Activated T-helper 17 cell treated with anti-CD3 and anti-CD28 coated beads, Interleukin-2, amount 50 U/mL, for 72 hours (primary cell): Measurements from ENCODE around the gene ACTRT2. TPM values are rescaled to one million over a fixed set of nuclear protein-coding genes. Genes with fewer than 3 reads are reported as not detected.

Source experiments
- ATAC-seq: fragments of 150-1000 bp; cut with Tn5 transposase; replicated peaks from 2 replicates; pipeline ENCODE4 v1.10.0; 2021; ENCODE audit warnings: mild to moderate bottlenecking, moderate library complexity
- H3K27ac Mint-ChIP-seq: one replicate; pipeline ENCODE4 v1.8.0; 2022; ENCODE audit warnings: mixed read lengths
- H3K27me3 Mint-ChIP-seq: one replicate; pipeline ENCODE4 v1.8.0; 2022; ENCODE audit warnings: mixed read lengths
- H3K36me3 Mint-ChIP-seq: one replicate; pipeline ENCODE4 v1.8.0; 2022; ENCODE audit warnings: low read depth, mild to moderate bottlenecking, mixed read lengths
- H3K4me1 Mint-ChIP-seq: one replicate; pipeline ENCODE4 v1.8.0; 2022; ENCODE audit warnings: mixed read lengths
- H3K4me3 Mint-ChIP-seq: one replicate; pipeline ENCODE4 v1.8.0; 2022; ENCODE audit warnings: mild to moderate bottlenecking, mixed read lengths
- H3K9me3 Mint-ChIP-seq: one replicate; pipeline ENCODE4 v1.8.0; 2022; ENCODE audit warnings: mixed read lengths
- total RNA-seq, 2 donors: library from RNA; stranded (reverse); gene quantifications; one replicate each; pipeline ENCODE4 v1.2.3, GENCODE V29; 2022

Gene ACTRT2
- total RNA-seq, 2 donors from 2014 or later: not detected

- ATAC-seq: no peak
- H3K36me3 Mint-ChIP-seq: no peaks in the 10 kb centered on the region
- no peaks in the 10 kb centered on the region for H3K9me3 Mint-ChIP-seq
- H3K4me1 Mint-ChIP-seq: no peaks in the 10 kb centered on the region
- H3K27ac Mint-ChIP-seq: no peak overlapping the region
- H3K27me3 Mint-ChIP-seq: no peaks in the 10 kb centered on the region
- H3K4me3 Mint-ChIP-seq: no peak overlapping the region
Measured at GRCh38 chr1:3026581-3027391, 5.5 kb downstream of the ACTRT2 start.

GRCh38 chr1:3027611-3028371, 6.5 kb downstream of the ACTRT2 start:
- Mint-ChIP-seq H3K4me3 (no peak overlapping the region), H3K36me3 (no peaks in the 10 kb centered on the region), H3K9me3 (no peaks in the 10 kb centered on the region), H3K4me1 (no peaks in the 10 kb centered on the region), H3K27me3 (no peaks in the 10 kb centered on the region), H3K27ac (no peak overlapping the region)
- ATAC-seq: no peak

- Mint-ChIP-seq H3K27me3 (no peaks in the 10 kb centered on the region), H3K9me3 (no peaks in the 10 kb centered on the region), H3K36me3 (no peaks in the 10 kb centered on the region), H3K27ac (no peak overlapping the region), H3K4me3 (no peak overlapping the region), H3K4me1 (no peaks in the 10 kb centered on the region)
- no peak for ATAC-seq
Measured at GRCh38 chr1:3028531-3029282, 7.4 kb downstream of the ACTRT2 start.

GRCh38 chr1:3029481-3029961, 8.3 kb downstream of the ACTRT2 start:
- no peaks in the 10 kb centered on the region for H3K36me3 Mint-ChIP-seq
- no peak overlapping the region for H3K27ac Mint-ChIP-seq
- H3K4me1 Mint-ChIP-seq: no peaks in the 10 kb centered on the region
- no peaks in the 10 kb centered on the region for H3K9me3 Mint-ChIP-seq
- no peak overlapping the region for H3K4me3 Mint-ChIP-seq
- H3K27me3 Mint-ChIP-seq: no peaks in the 10 kb centered on the region
- no peak for ATAC-seq

- Mint-ChIP-seq H3K36me3 (no peaks in the 10 kb centered on the region), H3K27ac (no peak overlapping the region), H3K27me3 (no peaks in the 10 kb centered on the region), H3K4me3 (no peak overlapping the region), H3K4me1 (no peaks in the 10 kb centered on the region), H3K9me3 (no peaks in the 10 kb centered on the region)
- ATAC-seq: no peak
Measured at GRCh38 chr1:3029991-3030662, 8.9 kb downstream of the ACTRT2 start.

- no peak for ATAC-seq
- no peaks in the 10 kb centered on the region for H3K27me3 Mint-ChIP-seq
- H3K36me3 Mint-ChIP-seq: no peaks in the 10 kb centered on the region
- no peaks in the 10 kb centered on the region for H3K9me3 Mint-ChIP-seq
- H3K4me1 Mint-ChIP-seq: no peaks in the 10 kb centered on the region
- H3K4me3 Mint-ChIP-seq: no peak overlapping the region
- no peak overlapping the region for H3K27ac Mint-ChIP-seq
Measured at GRCh38 chr1:3030663-3031381, 9.6 kb downstream of the ACTRT2 start.

GRCh38 chr1:3031401-3032221, 10.3 kb downstream of the ACTRT2 start:
- H3K4me3 Mint-ChIP-seq: no peak overlapping the region
- H3K9me3 Mint-ChIP-seq: no peaks in the 10 kb centered on the region
- no peaks in the 10 kb centered on the region for H3K36me3 Mint-ChIP-seq
- no peak for ATAC-seq
- no peaks in the 10 kb centered on the region for H3K4me1 Mint-ChIP-seq
- no peaks in the 10 kb centered on the region for H3K27me3 Mint-ChIP-seq
- H3K27ac Mint-ChIP-seq: no peak overlapping the region

- no peak for ATAC-seq
- Mint-ChIP-seq H3K4me3 (no peak overlapping the region), H3K36me3 (no peaks in the 10 kb centered on the region), H3K4me1 (no peaks in the 10 kb centered on the region), H3K27ac (no peak overlapping the region), H3K9me3 (no peaks in the 10 kb centered on the region), H3K27me3 (no peaks in the 10 kb centered on the region)
Measured at GRCh38 chr1:3032371-3033039, 11.2 kb downstream of the ACTRT2 start.

GRCh38 chr1:3033040-3033789, 11.9 kb downstream of the ACTRT2 start:
- Mint-ChIP-seq H3K36me3 (no peaks in the 10 kb centered on the region), H3K4me3 (peak overlapping the region; percentile 19), H3K4me1 (no peaks in the 10 kb centered on the region), H3K9me3 (no peaks in the 10 kb centered on the region), H3K27ac (no peak overlapping the region), H3K27me3 (no peaks in the 10 kb centered on the region)
- no peak for ATAC-seq

- no peak overlapping the region for H3K27ac Mint-ChIP-seq
- no peaks in the 10 kb centered on the region for H3K9me3 Mint-ChIP-seq
- ATAC-seq: no peak
- no peaks in the 10 kb centered on the region for H3K36me3 Mint-ChIP-seq
- H3K4me1 Mint-ChIP-seq: no peaks in the 10 kb centered on the region
- H3K27me3 Mint-ChIP-seq: no peaks in the 10 kb centered on the region
- peak overlapping the region; percentile 19 for H3K4me3 Mint-ChIP-seq
Measured at GRCh38 chr1:3033790-3034090, 12.5 kb downstream of the ACTRT2 start.

- Mint-ChIP-seq H3K27ac (no peak overlapping the region), H3K4me1 (no peaks in the 10 kb centered on the region), H3K9me3 (no peaks in the 10 kb centered on the region), H3K27me3 (no peaks in the 10 kb centered on the region), H3K4me3 (no peak overlapping the region), H3K36me3 (no peaks in the 10 kb centered on the region)
- ATAC-seq: no peak
Measured at GRCh38 chr1:3034162-3034561, 12.9 kb downstream of the ACTRT2 start.
